ENCODE data around the gene AZIN2. TPM values are rescaled to one million over a fixed set of nuclear protein-coding genes. Genes with fewer than 3 reads are reported as not detected.

The AZIN2 gene
- total and polyA plus RNA-seq, 9 of the 15 experiments (the other 6 are each of a cell fraction or from before 2014, with no cell fraction given): 0.06 to 0.91 (median 0.42) TPM; not detected in 2

DNA sequence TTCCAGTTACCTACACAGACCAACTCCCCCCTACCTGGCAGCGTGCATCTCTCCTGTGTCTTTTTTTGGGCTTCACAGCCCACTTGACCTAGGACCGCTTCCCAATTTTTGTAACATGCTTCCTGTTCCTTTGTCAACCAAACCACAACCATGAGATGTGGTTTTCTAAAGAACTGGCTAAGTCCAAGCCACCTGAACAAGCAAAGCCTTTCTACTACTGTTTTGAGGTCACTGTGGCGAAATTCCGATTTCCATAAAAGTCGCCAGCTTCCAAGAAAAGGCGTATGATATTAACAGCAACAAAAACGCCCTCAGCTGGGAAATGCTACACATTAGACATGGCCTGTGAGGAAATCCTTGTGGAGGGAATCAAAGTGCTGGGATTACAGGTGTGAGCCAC lies 31.6 kb upstream of the AZIN2 start (continued):
- TF ChIP-seq, protein P1, sequence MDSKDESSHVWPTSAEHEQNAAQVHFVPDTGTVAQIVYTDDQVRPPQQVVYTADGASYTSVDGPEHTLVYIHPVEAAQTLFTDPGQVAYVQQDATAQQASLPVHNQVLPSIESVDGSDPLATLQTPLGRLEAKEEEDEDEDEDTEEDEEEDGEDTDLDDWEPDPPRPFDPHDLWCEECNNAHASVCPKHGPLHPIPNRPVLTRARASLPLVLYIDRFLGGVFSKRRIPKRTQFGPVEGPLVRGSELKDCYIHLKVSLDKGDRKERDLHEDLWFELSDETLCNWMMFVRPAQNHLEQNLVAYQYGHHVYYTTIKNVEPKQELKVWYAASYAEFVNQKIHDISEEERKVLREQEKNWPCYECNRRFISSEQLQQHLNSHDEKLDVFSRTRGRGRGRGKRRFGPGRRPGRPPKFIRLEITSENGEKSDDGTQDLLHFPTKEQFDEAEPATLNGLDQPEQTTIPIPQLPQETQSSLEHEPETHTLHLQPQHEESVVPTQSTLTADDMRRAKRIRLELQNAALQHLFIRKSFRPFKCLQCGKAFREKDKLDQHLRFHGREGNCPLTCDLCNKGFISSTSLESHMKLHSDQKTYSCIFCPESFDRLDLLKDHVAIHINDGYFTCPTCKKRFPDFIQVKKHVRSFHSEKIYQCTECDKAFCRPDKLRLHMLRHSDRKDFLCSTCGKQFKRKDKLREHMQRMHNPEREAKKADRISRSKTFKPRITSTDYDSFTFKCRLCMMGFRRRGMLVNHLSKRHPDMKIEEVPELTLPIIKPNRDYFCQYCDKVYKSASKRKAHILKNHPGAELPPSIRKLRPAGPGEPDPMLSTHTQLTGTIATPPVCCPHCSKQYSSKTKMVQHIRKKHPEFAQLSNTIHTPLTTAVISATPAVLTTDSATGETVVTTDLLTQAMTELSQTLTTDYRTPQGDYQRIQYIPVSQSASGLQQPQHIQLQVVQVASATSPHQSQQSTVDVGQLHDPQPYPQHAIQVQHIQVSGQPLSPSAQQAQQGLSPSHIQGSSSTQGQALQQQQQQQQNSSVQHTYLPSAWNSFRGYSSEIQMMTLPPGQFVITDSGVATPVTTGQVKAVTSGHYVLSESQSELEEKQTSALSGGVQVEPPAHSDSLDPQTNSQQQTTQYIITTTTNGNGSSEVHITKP (IDR thresholded peaks at IDR 0.05; ENCODE audit: partially characterized antibody): no peak
- no peak for TF ChIP-seq CBFB (CRISPR knock-in tag; IDR thresholded peaks at IDR 0.05)

DNA sequence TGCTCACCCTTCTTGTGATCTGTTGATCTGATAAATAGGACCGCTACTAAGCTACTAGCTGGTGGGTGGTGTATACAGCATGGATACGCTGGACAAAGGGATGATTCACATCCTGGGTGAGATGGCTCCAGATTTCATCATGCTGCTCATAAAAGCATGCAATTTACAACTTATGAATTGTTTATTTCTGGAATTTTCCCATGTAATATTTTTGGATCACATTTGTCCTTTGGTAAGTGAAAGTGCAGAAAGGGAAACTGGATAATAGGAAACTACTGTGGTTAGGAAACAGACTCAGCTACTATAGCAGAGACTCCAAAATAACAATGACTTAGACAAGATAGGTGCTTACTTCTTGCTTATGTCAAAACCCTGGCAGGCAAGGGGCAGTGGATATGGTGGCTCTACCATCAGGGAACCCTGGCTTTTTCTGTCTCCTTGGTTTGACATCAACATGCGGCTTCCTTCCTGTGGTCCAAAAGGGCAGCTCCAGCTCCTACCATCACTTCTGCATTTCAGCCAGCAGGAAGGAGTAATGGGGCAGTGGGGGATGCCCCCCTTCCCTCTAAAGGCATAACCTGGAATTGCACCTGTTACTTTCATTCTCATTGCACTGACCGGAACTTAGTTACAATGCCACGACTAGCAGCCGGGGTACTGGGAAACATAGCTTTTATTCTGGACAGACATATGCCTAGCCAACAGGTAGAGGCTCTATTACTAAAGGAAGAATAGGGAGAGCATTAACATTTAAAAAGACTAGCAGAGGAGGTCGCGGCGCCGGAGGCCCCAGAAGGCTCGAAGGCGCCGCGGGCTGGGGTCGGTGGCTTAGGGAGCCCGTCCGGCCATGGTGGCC lies 30.5 kb upstream of the AZIN2 start:
- CTCF ChIA-PET (ENCODE audit: low intra/inter-chr PET ratio): no interaction called here
- ATAC-seq (peak; percentile 49), DNase-seq (ENCODE audit: extremely low read depth in 1 of 4, low spot score in 3 of 4) (peak in 1 of 4 experiments; percentile 25), FAIRE-seq (no peak)
- Histone ChIP-seq H3K4me3 (no peak overlapping the region), H2AFZ (ENCODE audit: low read depth, low read length) (no peak overlapping the region), H3K4me2 (ENCODE audit: insufficient read depth, low read length) (no peak overlapping the region), H3K79me2 (ENCODE audit: control insufficient read depth, insufficient read depth, low read length) (no peaks in the 10 kb centered on the region), H3K9me1 (ENCODE audit: control insufficient read depth, insufficient read depth, low read length) (no peaks in the 10 kb centered on the region), H3K36me3 (ENCODE audit: control insufficient read depth, insufficient read depth, low read length) (no peaks in the 10 kb centered on the region), H3K27me3 (ENCODE audit: control insufficient read depth in 2 of 2, insufficient read depth in 2 of 2, low read length in 2 of 2) (no peaks in the 10 kb centered on the region; a peak in 1 of 5 replicates), H3K27ac (ENCODE audit: extremely low read depth, low read depth, low read length) (peak overlapping the region; percentile 35; the same call in 1 of the 3 replicates), H3K9ac (ENCODE audit: insufficient read depth in 1 of 2, low read depth in 2 of 2, low read length in 2 of 2) (no peak overlapping the region), H3K9me3 (replicated peaks; ENCODE audit: control insufficient read depth, insufficient read depth, low read depth, low read length) (no peaks in the 10 kb centered on the region), H4K20me1 (replicated peaks; ENCODE audit: control insufficient read depth, insufficient read depth, low read length) (no peaks in the 10 kb centered on the region), H3K4me1 (replicated peaks in 1 of 2; ENCODE audit: control insufficient read depth in 2 of 2, insufficient read depth in 2 of 2, low read length in 2 of 2) (peaks cover 3 to 15% of the 10 kb centered on the region in 2 experiments; a peak in 3 of 5 replicates)
- POLR2A ChIA-PET: interaction anchor here (0.7 kb wide), 1 partner anchor 275 kb away, joined by 3 read pairs; no protein-coding TSS in a partner anchor
- intact Hi-C loops (cut with micrococcal nuclease) (no loop called here), in situ Hi-C loops (cut with MboI) (no loop called here)
- no TSS peak for BruUV-seq (replicated peaks)
- 33% methylated on average over 6 of the region's 17 CpGs for WGBS (ENCODE audit: insufficient coverage, low coverage, missing lambda C conversion rate)
- TF ChIP-seq ZNF717 (CRISPR knock-in tag; IDR thresholded peaks at IDR 0.05) (0 out of 2 replicates have a peak, but pooled peaks have one; percentile 33), ZNF384 (IDR thresholded peaks at IDR 0.05; ENCODE audit: low read depth, low read length) (no peak), FOXJ2 (tag; IDR thresholded peaks at IDR 0.05) (no peak), ZBTB17 (CRISPR knock-in tag; IDR thresholded peaks at IDR 0.05) (peak; percentile 59; the same call in 1 of the 2 replicates), ZNF217 (CRISPR knock-in tag; IDR thresholded peaks at IDR 0.05) (no peak), HNRNPH1 (optimal IDR thresholded peaks at IDR 0.05; ENCODE audit: low read depth, low read length) (no peak)
- TF ChIP-seq, protein P2, sequence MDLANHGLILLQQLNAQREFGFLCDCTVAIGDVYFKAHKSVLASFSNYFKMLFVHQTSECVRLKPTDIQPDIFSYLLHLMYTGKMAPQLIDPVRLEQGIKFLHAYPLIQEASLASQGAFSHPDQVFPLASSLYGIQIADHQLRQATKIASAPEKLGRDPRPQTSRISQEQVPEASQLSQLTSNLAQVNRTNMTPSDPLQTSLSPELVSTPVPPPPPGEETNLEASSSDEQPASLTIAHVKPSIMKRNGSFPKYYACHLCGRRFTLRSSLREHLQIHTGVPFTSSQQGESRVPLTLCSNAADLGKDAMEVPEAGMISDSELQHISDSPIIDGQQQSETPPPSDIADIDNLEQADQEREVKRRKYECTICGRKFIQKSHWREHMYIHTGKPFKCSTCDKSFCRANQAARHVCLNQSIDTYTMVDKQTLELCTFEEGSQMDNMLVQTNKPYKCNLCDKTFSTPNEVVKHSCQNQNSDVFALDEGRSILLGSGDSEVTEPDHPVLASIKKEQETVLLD (IDR thresholded peaks at IDR 0.05): no peak
- TF ChIP-seq, protein P3, sequence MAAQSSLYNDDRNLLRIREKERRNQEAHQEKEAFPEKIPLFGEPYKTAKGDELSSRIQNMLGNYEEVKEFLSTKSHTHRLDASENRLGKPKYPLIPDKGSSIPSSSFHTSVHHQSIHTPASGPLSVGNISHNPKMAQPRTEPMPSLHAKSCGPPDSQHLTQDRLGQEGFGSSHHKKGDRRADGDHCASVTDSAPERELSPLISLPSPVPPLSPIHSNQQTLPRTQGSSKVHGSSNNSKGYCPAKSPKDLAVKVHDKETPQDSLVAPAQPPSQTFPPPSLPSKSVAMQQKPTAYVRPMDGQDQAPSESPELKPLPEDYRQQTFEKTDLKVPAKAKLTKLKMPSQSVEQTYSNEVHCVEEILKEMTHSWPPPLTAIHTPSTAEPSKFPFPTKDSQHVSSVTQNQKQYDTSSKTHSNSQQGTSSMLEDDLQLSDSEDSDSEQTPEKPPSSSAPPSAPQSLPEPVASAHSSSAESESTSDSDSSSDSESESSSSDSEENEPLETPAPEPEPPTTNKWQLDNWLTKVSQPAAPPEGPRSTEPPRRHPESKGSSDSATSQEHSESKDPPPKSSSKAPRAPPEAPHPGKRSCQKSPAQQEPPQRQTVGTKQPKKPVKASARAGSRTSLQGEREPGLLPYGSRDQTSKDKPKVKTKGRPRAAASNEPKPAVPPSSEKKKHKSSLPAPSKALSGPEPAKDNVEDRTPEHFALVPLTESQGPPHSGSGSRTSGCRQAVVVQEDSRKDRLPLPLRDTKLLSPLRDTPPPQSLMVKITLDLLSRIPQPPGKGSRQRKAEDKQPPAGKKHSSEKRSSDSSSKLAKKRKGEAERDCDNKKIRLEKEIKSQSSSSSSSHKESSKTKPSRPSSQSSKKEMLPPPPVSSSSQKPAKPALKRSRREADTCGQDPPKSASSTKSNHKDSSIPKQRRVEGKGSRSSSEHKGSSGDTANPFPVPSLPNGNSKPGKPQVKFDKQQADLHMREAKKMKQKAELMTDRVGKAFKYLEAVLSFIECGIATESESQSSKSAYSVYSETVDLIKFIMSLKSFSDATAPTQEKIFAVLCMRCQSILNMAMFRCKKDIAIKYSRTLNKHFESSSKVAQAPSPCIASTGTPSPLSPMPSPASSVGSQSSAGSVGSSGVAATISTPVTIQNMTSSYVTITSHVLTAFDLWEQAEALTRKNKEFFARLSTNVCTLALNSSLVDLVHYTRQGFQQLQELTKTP (IDR thresholded peaks at IDR 0.05; ENCODE audit: low read depth in 1 of 2, partially characterized antibody in 2 of 2): no peak

Data from K562 (cell line).